Measurements from ENCODE around the gene CCR7.

DNA sequence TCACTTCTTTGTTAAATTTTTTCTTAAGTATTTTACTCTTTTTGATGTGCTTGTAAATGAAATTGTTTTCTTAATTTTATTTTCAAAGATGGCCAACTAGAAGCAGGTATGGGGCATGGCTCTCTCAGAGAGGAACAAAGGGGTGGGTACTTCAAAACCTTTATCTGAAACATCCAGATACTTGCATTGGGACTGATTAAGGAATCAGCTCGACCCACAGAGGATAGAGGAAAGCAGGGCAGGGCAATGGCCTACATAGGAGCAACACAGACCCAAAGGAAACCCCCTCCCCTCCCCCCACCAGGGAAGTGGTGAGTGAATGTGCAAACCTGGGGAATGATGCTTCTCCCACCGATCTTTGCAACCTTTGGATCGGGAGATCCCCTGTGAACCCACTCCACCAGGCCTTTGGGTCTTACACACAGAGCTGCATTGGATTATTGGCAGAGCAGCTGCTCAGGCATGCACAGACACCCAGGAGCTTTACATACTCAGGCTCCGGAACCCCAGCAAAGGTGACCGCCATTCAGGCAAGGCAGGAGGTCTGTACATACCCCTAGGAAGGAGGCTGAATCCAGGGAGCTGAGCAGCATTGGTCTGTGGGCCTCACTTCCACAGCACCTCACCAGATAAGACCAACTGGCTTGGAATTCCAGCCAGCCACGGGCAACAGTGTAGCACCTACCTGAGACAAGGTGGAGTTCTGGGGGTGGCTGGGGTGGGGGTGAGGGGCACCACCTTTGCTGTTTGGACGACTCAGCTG is 3.0 kb upstream of the CCR7 start:
- TF ChIP-seq CTCF (conservative IDR thresholded peaks at IDR 0.05), result no peak
- no peak for TF ChIP-seq ZFX (IDR thresholded peaks at IDR 0.05)
